NB4 (cell line): Measurements from ENCODE around the gene C10orf105.

Source experiments
- DNase-seq: peaks from one replicate; pipeline ENCODE4 v3.0.0; 2010; ENCODE audit warnings: low read depth
- H3K4me3 ChIP-seq: one replicate; pipeline ENCODE4 v1.5.1; 2011; ENCODE audit warnings: mild to moderate bottlenecking, low read depth, low read length, moderate library complexity
- MYC ChIP-seq: IDR thresholded peaks from 2 replicates; pipeline ENCODE4 v1.6.1; 2011; ENCODE audit warnings: low read depth, low read length
- POLR2A ChIP-seq: IDR thresholded peaks from 2 replicates; pipeline ENCODE4 v1.6.1; 2011; ENCODE audit warnings: mild to moderate bottlenecking; ENCODE audit not compliant: insufficient read length; ENCODE audit errors: extremely low read depth
- TF ChIP-seq, protein P1 (sequence below): IDR thresholded peaks from 2 replicates; pipeline ENCODE4 v1.6.1; 2011; ENCODE audit warnings: low read depth, low read length
- TF ChIP-seq, protein P2 (sequence below): IDR thresholded peaks from one replicate; pipeline ENCODE4 v1.5.1; 2012; ENCODE audit warnings: low read depth, low read length

The C10orf105 gene, protein sequence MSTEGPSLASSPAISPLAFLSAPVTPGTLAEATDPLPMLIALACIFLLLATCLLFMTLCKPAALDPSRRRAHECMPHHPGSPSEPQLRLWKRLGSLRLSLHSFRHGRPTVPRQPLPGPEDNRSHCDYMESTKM

DNA sequence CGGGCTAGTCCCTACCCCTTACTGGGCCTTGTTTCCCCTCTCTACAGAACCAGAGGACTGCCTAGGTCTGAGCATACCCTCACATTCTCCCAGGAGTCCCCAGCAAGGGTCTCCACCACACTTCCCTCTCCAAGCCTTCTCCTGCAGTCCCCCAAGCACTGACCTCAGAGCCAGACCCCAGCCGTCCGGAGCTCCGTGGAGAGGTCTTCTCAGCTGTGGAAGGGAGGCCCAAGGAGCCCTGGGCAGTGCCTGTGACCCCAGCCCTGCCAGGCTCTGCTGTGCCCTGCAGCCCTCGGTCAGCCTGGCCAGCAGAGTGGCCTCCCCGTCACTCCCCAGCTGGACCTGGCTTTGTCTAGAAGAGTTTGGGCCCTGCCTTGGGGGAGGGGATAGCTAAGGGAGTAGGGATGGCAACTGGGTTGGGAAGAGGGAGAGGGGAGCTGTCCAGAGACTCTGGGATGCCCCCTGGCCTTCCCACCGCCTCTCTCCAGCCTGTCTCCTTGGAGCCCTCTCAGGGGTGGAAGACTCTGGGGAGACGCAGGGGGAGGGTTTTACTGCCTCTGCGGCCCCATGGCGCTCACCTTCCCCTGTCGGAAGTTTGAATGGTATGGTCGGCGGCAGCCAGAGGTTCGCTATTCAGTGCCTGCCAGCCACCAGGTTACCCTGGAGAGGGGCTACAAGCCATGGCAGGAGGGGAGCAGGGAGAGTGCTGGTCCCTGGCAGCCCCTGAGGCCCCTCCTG, at the start of gene C10orf105:
TSS of gene C10orf105 (minus strand) at position 315 of the 738 bp plus-strand sequence. CDS start 3,441 bp downstream, outside the sequence.
- no peak within 1 kb of the TSS for H3K4me3 ChIP-seq
- DNase-seq: no peak
- TF ChIP-seq, protein P1, sequence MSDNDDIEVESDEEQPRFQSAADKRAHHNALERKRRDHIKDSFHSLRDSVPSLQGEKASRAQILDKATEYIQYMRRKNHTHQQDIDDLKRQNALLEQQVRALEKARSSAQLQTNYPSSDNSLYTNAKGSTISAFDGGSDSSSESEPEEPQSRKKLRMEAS: no peak
- TF ChIP-seq POLR2A (no peak), MYC (no peak)
- TF ChIP-seq, protein P2, sequence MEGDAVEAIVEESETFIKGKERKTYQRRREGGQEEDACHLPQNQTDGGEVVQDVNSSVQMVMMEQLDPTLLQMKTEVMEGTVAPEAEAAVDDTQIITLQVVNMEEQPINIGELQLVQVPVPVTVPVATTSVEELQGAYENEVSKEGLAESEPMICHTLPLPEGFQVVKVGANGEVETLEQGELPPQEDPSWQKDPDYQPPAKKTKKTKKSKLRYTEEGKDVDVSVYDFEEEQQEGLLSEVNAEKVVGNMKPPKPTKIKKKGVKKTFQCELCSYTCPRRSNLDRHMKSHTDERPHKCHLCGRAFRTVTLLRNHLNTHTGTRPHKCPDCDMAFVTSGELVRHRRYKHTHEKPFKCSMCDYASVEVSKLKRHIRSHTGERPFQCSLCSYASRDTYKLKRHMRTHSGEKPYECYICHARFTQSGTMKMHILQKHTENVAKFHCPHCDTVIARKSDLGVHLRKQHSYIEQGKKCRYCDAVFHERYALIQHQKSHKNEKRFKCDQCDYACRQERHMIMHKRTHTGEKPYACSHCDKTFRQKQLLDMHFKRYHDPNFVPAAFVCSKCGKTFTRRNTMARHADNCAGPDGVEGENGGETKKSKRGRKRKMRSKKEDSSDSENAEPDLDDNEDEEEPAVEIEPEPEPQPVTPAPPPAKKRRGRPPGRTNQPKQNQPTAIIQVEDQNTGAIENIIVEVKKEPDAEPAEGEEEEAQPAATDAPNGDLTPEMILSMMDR: no peak

DNA sequence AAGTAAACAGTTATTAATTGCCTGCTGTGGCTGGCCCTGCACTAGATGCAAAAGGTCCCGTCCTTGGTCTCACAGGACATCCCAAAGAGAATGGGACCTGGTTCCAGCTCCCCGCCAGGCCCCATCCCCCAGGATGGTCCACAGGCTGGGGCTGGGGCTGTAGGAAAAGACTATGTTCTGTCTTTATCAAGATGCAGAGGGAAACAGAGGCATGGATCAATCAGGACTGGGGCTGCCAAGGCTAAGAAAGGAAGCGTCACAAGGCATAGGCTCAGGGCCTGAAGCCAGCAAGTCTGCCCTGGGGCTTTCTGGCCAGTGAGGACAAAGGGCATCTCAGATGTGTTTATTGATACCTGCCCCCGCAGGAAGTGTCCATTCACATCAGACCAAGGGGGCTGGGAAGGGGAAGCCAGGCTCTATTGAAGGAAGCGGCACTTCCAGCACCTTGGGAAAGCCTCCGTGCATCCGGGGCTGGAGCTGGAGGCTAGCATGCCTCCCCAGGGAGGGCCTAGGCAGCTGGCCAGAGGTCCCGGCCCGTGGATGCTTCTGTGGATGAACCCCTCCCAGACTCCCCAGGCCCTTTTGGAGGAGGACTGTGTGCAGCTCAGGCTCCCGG, 48.0 kb upstream of the C10orf105 start:
- no peak for DNase-seq
- TF ChIP-seq, protein P2: no peak
- TF ChIP-seq POLR2A (no peak), MYC (no peak)
- TF ChIP-seq, protein P1: no peak
- no peak overlapping the region for H3K4me3 ChIP-seq

DNA sequence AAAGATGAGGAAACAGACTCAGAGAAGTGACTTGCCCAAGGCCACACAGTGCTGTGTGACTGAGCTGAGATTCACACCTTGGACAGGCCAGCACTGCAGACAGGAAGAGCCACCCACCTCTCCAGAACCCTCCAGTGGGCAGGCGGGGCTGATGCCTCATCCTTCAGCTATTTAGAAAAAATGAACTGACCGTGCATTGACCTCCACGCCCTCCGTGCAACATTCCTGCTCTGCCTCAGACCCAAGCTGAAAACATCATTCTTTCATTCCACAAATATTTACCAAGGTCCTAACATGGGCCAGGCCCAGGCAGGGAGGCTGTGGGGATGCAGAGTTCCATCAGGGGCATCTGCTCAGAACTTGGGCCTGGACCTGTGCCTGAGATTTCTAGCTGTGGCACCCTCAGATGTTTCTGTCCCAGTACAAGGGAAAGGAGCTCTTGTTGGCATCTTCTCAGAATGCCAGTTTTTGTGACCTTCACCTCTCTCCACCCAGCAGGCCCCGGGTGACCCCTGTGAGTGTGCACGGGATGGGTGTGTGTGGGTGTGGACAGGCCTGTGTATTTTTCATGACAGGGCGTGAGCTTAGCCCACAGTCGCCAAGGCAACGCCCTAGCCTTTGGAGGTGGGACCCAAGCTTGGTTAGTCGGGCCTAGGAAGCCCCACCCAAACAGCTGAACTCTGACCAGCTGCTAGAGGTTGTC, 47.3 kb upstream of the C10orf105 start:
- DNase-seq: peak; percentile 33
- TF ChIP-seq, protein P2: no peak
- TF ChIP-seq MYC (no peak), POLR2A (no peak)
- TF ChIP-seq, protein P1: no peak
- no peak overlapping the region for H3K4me3 ChIP-seq

DNA sequence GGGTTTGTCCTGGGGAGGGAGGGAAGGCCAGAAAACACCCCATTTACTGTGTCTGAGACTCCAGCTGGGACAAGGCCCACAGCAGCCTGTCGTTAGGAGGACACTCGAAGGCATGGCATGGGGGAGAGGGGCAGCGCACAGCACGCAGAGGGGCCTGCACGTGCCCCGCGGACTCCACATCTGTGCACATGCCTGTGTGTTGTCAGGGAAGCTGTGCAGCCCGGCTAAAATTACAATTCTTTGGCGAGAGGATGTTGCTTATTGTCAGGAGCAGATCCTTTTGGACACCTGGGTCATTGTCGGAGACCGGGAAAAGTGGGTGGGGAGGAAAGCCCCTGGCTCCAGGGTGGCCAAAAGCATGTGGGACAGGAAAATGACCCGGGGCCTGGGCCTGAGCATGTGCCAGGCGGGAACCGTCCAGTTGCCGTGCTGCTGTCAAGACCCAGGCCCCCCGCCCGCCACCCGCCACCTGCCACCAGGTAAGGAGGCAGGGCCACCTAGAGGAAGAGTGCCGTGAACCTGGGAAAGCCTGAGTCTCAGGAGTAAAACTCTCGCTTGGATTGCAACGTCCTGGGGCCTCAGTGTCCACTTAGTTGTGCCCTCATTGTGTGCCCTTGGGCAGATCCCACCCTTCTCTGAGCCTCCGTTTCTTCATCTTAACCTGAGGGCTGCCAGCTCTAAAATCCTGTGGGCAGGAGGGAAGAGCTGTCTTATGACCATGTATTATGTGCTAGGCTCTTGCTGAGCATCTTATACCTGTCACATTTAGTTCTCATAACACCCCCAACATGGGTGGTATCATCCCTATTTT, 46.5 kb upstream of the C10orf105 start:
- H3K4me3 ChIP-seq: no peak overlapping the region
- DNase-seq: no peak
- TF ChIP-seq, protein P2: no peak
- TF ChIP-seq, protein P1: peak; percentile 35; the same call in 1 of the 2 replicates
- TF ChIP-seq POLR2A: no peak
- TF ChIP-seq MYC: no peak
